Measurements from ENCODE around the gene LRRC17.

DNA sequence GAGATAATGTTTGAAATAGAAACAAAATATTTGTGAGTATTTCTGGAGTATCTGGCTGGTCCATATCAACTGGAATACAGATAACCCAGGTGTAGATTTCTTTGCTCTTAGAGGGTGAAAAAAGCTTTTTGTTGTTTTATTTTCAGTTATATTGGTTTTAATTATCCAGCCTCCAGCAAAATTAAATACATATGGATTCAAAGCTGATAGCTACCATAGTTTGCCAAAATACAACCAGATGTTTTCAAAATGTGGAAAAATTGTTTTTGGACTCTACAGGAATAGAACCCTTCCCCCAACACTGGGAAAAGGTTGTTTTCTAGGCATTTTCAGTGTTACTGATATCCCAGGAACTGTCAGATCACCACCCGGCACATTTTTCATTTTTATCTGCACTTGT lies 30.1 kb downstream of the LRRC17 start:
- TF ChIP-seq, protein P1, sequence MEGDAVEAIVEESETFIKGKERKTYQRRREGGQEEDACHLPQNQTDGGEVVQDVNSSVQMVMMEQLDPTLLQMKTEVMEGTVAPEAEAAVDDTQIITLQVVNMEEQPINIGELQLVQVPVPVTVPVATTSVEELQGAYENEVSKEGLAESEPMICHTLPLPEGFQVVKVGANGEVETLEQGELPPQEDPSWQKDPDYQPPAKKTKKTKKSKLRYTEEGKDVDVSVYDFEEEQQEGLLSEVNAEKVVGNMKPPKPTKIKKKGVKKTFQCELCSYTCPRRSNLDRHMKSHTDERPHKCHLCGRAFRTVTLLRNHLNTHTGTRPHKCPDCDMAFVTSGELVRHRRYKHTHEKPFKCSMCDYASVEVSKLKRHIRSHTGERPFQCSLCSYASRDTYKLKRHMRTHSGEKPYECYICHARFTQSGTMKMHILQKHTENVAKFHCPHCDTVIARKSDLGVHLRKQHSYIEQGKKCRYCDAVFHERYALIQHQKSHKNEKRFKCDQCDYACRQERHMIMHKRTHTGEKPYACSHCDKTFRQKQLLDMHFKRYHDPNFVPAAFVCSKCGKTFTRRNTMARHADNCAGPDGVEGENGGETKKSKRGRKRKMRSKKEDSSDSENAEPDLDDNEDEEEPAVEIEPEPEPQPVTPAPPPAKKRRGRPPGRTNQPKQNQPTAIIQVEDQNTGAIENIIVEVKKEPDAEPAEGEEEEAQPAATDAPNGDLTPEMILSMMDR (IDR thresholded peaks at IDR 0.05) = no peak
- no peak for TF ChIP-seq POLR2A (IDR thresholded peaks at IDR 0.05)

Measured in adrenal gland (tissue), 5 donors.